HG03060 (cell line): ENCODE results near the gene ZXDC.

Experiments used
- ATAC-seq: cut with Tn5 transposase; IDR thresholded peaks from one replicate; pipeline ENCODE4 v1.9.1; 2021; ENCODE audit warnings: low read depth, moderate number of reproducible peaks; ENCODE audit not compliant: unreplicated experiment

Gene ZXDC

DNA sequence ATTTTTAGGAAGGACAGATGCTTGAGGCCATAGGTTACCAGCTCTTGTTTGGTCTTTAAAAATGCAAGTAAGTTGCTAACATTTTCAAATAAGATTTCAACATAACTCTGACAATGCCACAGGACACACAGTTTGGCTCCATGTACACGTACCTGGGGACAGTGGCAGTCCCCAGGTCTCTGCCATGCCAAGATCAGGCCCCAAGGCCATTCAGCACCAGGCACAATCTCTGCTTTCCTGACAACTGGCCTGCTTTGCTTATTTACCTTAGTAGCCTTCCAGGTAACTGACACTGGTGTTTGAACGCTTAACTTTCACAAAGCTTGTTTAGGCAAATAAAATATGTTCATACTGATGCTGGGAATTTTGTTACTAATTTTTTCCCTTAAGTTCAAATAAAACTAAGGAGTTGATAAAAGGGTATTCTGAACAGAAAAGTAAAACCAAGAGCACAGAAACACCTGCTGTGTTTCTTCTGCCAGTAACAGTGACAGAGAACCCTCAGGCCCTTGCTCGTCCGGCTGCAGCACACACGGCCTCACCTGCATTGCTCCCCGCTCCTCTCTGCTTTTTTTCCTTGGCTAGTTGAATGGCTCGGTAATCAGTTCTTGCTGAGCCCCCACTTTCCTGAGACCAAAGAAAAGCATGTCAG lies 16.5 kb downstream of the ZXDC start:
- no peak for ATAC-seq

GRCh38 chr3:126456766-126457388 lies 18.8 kb downstream of the ZXDC start:
- no peak for ATAC-seq

GRCh38 chr3:126456211-126456610 lies 19.5 kb downstream of the ZXDC start:
- no peak for ATAC-seq

DNA sequence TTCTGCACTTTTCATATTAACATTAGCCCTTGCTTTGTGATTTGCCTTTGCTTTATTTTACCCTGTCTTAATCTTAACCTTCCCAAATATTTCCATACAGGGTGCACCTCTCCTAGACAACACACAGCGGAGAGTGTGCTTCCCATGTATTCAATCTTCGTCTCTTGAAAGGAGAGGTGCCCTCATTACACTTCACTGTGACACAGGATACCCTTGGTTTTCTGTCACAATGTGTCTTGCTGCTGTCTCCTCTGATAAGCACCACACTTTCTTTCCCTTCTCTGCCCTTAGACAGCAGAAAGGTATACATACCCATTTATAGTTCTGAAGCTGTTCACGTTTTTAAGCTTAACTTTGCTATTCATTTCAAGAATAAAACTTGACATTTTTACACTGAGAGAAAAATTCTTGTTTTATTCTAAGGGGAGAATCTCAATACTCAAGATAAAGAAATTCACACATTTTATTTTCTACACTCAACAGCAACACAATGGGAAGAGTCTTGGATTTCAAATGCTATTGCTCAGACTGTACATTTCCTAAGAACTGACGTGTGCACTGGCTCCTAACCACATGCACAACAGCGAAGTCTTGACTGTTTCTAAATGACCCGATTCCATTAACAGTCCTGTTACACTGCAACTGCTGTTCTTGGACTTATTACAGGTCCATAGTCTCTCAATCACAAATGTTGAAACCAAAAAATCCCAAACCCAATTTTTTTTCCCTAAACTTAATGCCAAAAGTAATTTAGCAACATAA lies 21.1 kb downstream of the ZXDC start:
- no peak for ATAC-seq

DNA sequence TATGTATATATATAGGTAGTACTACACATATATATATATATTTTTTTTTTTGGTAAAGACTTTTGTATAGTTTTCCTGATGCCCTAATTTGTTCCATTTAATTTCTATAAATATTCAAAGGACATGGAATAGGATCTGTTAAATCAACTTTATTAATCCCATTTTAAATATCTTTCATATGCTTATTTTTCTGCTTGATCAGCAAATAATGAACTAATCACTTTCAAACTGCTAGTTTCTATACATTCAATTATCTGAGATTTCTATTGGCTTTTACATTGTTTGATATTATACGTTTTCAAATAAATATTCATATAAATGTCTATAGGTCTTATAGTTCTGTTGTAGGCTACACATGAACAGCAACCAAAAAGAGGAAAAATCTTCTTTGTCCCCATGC lies 21.7 kb downstream of the ZXDC start:
- ATAC-seq = no peak

DNA sequence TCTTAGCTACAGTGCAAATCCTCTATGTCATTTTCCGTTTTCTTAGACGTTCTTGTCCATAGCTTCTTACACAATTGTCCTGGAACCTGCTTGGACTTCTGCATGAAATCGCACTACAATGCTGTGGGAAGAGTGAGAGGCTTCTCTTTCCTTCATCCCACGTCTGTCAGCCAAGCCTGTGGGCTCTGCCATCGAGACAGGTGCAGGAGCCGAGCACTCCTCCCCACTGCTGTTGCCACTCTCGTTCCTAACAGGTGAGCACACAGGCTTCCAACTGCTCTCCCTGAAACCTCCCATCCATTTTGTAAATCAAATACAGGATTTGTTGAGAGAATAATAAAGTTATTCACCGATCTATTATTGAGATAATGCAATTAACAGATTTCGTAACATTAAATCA lies 23.5 kb downstream of the ZXDC start:
- no peak for ATAC-seq

GRCh38 chr3:126451511-126451910 lies 24.2 kb downstream of the ZXDC start:
- ATAC-seq = no peak

DNA sequence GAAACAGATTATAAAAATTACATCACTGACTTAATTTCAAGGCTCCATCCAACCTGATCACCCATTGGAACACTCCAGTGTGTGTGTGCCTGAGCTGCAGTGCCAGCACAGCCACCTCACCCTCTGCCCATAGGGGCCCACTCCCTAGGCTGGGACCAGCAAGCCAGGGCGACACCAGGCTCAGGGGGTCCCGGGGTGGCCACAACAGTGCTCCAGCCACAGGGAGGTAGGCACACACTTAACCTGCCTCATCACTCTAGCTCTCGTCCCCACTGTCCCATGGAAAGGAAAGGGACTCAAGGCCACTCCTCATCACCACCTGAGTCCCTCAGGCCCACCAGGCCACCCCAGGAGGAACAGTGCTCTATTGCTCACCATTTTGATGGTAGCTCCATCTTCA lies 24.9 kb downstream of the ZXDC start:
- ATAC-seq = no peak

GRCh38 chr3:126450219-126450618 lies 25.5 kb downstream of the ZXDC start:
- ATAC-seq = no peak

GRCh38 chr3:126449621-126450051 lies 26.1 kb downstream of the ZXDC start:
- no peak for ATAC-seq

- ATAC-seq = no peak
Measured at GRCh38 chr3:126448893-126449180, 26.9 kb downstream of the ZXDC start.

DNA sequence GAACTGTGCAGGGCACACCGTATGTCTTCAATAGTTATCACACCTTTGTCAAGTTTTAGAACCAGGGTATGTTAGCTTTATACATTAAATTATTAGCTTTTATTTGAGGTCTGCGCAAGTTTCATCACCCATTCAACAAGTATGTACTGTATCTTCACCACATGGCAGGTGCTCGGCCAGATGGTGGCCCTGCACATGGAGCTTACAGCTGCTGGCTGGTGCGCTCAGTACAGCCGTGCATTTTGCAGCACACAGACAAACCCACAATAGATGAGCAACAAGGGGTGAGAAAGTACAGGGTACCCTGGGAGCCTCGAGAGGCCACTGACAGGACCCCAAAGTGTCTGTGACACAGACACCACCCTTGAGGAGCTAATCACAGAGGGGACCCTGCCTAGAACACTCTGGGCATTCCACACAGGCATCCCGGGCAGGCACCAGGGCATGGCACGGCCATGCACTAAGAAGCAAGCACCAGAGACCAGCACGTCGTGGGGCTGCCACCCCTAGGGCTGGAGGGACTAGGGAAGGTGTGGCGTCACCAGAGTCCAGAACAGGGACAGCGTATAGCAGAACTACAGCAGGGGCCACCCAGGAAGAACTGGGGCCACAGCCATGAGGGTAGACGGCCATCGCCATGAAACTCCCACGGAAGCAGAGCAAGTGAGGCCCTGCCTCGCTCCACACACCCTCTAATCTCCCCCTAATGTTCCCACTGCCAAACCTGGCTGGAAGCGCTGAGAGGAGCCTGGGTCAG lies 27.4 kb downstream of the ZXDC start:
- ATAC-seq = no peak

GRCh38 chr3:126447456-126448106 lies 28.1 kb downstream of the ZXDC start:
- no peak for ATAC-seq

- ATAC-seq = no peak
Measured at GRCh38 chr3:126446791-126447190, 28.9 kb downstream of the ZXDC start.

- no peak for ATAC-seq
Measured at GRCh38 chr3:126446301-126446700, 29.4 kb downstream of the ZXDC start.

DNA sequence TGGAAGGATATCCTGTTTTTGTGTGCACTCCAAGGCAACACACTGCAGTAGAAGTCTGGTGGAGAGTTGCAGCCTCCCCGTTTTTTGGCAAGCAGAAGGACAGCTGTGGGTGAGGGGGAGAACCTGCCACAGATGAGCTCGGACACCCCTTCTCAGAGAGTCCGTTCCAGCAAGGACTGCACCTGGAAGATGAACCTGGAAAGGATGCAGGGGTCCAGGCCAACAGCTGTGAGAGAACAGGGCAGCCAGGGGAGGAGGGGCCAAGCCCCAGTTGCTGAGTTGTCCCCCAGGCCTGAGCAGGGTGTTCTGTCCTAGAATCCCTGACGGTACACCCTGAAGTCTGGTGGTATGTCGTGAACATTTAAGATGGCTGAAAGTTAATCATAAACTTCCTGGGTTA lies 30.2 kb downstream of the ZXDC start:
- ATAC-seq = no peak

- ATAC-seq = no peak
Measured at GRCh38 chr3:126442856-126443242, 32.8 kb downstream of the ZXDC start.

DNA sequence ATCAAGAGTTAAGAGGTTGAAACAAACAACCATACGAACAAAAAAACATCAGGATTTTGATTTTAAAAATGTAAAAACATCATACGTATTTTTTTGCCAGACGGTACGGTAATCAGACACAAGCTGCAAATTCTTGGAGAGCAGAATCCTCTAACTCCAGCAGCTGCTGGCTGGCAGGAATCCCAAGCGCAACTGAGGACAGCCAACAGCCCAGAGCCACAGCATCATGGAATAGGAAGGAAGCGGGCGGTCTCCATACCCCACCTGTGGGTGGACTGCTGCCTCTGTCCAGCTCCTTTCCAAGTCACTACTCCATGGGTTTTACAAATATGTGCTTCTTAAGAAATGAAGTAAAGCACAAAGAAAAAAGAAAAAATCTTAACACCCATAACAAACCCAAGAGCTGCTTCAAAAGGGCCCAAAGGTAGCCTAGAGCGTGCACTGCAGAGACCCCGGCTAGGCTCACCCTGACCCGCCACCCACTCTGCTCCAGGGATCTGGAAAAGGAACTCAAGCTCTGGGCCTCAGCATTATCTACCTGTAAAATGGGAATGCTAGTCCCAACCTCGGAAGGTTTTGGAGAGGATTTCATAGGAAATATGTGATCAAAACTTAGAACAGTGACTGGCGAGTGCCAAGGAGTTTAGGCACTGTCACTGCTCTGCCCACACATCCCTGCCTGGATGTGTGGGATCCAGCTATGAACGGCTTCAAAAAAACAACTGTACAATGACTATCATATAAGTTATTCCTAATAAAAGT lies 33.4 kb downstream of the ZXDC start:
- no peak for ATAC-seq

GRCh38 chr3:126441256-126441880 lies 34.3 kb downstream of the ZXDC start:
- ATAC-seq = no peak

DNA sequence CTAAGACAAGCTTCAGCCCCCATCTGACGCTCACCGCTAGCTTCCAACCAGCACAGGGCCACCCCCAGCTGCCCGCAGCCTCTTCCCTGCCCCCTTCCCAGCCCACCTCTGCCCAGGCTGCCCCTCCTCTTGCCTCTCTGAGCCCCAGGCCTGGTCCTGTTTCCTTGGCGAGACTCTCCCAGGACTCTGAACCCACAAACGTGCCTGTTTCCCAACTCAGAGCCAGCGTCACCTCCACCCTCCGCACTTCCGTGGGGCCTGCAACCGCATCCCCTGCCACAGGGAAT lies 35.0 kb downstream of the ZXDC start:
- no peak for ATAC-seq
